ENCODE measurements around the gene HOXC10.

HOXC10 gene

DNA sequence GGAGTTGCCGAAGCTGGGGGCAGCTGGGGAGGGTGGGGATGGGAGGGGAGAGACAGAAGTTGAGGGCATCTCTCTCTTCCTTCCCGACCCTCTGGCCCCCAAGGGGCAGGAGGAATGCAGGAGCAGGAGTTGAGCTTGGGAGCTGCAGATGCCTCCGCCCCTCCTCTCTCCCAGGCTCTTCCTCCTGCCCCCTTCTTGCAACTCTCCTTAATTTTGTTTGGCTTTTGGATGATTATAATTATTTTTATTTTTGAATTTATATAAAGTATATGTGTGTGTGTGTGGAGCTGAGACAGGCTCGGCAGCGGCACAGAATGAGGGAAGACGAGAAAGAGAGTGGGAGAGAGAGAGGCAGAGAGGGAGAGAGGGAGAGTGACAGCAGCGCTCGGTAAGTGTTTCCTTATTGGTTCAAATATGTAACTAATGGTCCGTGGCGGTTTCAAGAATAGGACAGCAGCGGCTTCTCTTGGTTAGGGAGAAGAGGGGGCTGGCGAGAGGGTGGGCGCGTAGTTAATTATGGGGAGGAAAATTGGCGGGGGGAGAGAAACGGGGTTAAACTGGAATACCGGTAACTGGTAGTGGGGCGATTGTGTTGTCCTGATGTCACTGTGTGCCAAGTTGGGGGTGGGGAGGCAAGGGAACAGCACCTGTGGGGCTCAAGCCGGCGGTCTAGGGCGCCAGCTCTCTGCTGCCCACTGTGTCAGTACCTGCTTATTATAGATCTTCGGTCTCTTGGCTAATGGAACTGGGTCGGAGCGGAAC, 32.3 kb downstream of the HOXC10 start:
- DNase-seq = no peak

DNA sequence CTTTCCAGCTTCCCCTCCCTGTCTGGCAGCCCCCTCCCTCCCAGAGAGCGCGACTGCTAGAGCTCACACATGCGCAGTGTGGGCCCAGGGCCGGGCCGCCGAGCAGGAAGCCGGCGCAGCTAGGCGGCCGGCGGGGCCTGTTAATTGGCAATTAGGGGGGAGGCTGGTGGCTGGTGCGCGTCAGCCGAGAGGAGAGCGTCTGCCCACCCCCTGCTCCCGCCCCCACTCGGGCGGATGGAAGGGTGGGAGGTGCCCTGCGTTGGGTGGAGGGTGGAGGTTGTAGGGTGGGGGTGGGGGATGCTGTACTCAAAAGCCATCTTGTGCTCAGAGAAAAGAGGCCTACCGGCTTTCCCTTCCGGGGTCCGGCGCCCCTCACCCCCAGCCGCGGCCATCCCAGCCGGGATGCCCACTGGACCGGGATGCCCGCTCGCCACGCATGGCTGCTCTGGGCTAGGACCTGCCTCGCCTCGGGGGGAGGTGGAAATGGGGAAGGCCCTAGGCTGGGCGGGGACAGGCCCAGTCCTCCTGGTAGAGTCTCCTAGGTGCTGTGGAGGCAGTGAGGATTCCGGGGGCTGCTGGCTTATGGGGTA, 33.0 kb downstream of the HOXC10 start:
- DNase-seq = no peak

DNA sequence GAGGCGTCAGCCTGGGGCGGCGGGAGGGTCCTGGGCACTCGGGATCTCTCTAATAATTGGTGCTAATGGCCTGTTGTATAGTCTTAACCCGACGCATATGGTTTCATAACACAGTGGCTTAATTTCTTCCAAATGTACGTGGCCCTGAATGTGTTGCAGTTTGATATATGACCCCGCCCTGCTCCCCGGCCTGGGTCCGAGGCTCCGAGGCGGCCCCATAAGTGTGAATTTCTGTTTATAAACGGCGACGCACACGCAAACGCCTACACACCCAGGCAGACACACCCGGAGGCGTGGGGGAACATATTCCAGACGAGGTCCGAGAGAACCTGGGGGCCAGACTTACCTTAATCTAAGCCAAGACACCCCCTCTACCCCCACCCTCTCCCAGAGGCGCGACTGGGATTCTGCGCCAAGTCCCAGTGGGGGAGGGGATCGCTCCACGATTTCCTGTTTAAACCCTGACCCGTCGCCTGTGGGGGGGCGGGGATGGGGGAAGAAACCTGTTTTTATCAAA, 33.6 kb downstream of the HOXC10 start:
- DNase-seq = no peak

DNA sequence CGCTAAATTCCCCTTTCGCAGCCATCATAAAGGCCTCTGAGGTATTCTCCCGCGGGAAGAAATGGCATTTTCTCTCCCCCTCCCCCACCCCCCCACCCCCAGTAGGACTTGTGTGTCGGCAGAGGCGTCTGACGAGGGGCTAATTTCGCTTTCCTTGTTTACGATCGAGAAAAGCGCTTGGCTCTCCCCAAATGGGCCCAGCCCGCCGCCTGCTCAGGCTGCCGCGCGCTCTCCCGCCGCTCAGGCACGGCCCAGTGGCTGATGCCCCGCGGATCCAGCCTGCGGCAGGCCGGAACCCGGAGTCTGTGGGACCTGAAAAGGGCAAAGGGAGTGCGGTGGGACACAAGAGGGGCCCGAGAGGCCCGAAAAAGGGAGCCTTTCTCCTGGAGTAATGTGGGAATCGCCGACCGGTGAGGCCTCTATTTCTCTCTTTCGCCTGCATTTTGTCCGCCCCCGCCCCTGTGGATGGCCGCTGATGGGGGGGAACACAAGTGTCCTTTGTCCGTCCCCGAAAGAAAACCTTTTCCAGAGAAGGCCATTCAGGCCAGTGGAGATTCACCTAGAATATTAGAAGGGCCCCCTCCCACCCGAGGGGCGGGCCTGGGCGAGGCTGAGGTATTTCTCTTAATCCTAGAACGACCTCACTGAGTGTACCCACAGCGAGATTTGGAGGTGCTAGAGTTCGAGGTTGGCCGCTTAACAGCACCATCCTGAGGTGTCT, 34.3 kb downstream of the HOXC10 start:
- DNase-seq = no peak

DNA sequence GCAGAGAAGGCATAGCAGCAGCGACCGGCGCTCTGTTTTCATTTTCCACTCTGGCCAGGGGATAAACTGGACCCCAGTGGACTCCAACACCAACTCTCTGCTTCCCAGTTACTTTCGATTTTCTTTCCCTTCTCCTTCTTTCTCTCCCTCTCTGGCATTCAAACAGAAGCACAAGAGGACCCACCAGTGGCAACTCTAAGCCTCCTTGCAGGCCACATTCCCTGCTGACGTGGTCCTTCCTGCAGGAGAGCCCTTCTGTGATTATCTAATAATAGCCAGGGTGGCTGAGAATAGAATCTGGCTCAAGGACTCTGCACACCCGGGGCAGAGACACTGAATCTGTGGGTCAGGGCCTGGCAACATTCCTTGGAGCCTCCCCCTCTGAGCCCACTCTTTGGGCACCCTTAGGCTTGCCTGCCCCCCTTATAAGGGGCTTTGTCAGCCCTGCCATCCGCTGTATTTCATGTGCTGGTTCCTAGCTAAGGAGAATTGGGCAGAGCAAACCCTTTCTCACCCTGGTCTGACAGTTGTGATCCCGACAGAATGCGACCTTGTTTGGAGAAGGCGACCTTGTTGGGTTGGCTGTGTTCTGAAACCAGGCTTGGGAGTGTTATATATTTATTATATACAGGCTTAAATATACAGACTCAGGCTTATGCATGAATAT, 35.1 kb downstream of the HOXC10 start:
- DNase-seq = no peak

DNA sequence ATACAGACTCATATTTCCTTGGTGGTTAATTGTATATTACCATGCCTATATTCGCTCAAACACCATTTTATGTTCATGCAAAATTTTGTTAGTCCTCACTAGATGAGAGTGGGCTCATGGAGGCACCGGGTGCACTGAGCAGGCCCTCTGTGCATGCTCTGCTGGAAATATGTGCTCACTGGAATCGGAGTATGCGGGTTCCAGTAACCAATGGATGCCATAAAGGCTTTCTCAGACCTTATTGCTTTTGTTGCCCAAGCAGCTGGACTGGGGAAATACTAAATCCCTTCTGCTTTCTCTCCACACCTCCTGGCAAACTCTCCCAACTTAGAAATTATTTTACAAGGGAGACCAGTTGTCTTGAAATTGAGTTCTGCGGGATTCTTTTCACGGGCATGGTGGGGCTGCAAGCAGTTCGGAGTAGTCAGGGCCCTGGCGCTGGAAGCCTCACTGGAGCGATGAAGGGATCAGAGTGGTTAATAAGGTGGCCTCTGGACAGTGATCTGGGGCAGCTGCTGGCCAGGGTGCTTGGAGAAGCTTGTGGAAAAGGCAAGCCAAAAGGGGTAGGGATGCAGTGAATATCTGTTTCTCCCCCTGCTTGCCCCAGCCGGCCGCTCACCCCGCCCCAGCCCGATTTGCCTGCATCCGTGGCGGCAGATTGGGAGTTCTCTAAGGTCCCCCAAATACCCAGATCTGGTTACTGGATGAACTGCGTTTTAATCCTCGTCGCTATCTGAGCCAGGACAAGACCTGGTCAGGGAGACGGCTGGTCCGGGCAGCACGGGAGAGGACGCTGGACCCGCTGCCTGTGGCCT, 35.9 kb downstream of the HOXC10 start:
- no peak for DNase-seq

DNA sequence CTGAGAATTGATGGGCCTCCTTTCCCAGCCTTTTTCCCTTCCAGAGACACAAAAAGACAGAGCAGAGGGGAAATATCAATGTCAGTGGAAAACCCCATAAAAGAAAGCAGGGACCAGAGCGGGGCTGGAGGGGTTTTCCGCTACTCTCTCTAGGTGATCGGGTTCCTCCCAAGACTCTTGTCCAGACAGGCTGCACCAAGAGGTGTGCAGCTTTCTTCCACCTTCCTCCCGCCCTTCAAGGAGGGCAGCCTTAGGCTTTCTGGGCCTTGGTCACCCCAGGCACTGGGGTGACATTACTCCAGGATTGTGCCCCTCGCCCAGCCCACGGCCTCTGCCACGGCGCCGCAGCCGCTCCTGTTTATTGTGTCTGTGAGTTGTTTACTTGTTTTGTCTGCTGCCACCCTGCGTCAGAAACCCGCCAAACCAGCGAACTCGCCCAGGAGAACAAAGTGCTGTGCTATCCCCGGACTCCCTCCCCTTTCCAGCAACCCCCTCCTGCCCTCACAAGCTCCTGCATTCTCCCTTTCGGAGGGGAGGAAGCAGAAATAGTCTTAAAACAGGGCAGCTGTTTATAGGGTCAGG, 36.6 kb downstream of the HOXC10 start:
- DNase-seq = no peak

DNA sequence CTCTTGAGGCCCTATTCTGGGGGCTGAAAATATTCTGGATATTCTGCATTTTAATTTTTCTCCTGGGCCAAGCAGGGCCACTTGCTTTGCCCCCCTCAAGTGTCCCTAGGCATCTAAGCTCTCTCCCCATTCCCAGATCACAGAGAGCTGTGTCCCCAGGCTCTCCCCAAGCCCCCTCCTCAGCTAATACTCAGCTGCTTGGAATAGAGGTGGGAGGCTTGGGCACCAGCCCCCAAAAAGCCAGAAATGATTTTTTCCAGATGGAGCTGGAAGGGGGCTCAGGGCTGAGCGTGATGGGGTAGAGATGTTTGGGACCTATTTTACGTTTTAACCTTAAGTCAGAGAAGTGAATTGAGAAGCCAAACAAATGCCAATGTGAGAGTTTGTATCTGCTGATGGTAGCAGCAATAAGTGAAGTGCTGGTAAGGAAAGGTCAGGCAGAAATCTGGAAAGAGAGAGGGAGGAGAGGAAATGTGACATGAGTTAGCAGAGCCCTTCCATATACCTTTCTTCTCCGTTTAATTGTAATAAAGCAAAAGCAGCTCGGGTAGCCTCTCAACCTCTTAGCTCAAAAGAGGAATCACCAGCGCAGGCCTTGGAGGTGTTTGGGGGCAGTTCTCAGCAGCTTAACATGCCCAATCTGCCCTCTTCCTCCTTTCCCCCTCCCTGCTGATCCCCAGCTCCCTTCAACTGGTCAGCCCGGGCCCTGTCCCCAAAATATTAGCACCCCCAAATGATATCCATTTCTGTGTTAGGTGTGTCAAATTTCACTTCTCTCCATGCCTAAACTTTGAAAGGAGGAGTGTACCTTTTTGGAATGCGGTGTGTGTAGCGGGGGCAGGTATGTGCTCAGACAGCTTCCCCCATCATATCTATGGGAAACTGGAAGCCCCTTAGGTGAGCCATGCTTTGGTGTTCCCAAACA, 38.3 kb downstream of the HOXC10 start:
- no peak for DNase-seq

DNA sequence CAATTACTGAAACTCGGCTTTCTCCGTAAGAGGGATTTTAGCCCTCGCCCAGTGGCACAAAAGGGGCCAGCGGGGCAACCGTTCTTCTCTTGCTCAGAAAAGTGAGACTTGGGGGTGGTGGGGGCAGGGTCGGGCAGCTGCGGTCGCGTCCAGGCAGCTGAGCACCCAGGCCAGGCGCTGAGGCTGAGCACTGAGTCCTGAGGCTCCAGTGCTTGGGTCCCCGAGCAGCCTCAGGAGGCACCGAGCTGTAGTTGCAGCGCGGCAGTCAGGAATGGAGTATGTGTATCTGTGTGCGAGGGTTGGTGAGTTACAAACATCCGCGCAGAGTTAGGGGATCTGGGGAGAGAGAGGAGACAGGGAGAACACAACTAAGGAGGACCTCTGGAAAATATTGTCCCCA, 39.2 kb downstream of the HOXC10 start:
- DNase-seq = no peak

DNA sequence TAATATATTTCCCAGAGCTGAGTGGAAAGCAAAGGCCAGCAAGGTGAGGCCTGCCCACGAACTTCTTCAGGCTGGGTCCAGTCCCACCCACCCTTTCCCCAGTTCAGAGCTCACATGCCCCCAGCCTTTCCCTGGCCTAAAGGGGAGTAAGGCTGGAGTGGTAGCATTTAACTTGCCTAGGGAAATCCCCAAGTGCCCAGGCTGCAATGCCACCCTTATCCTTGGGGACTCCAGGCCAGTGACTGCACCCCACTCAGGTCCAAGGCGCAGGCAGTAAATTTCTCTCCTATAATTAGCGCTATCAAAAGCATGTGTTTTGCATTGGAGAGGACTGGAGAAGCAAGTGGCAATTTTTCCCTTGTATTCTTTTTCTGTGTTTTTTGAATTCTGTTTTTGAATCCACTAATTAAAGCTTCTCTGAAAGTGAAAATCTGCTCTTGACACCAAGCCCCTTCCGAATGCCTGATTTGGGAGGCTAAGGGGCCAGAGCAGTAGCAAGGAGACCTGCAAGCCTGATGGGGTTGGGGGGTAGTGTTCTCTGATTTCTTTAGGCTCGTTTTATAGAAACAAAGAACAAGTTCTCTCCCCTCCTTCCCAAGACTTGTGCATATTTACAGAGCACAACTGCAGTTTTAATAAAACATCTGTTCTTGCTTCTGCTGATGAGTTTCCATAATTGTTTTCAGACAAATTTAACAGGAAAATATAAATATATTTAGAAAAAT, 39.8 kb downstream of the HOXC10 start:
- DNase-seq = no peak

DNA sequence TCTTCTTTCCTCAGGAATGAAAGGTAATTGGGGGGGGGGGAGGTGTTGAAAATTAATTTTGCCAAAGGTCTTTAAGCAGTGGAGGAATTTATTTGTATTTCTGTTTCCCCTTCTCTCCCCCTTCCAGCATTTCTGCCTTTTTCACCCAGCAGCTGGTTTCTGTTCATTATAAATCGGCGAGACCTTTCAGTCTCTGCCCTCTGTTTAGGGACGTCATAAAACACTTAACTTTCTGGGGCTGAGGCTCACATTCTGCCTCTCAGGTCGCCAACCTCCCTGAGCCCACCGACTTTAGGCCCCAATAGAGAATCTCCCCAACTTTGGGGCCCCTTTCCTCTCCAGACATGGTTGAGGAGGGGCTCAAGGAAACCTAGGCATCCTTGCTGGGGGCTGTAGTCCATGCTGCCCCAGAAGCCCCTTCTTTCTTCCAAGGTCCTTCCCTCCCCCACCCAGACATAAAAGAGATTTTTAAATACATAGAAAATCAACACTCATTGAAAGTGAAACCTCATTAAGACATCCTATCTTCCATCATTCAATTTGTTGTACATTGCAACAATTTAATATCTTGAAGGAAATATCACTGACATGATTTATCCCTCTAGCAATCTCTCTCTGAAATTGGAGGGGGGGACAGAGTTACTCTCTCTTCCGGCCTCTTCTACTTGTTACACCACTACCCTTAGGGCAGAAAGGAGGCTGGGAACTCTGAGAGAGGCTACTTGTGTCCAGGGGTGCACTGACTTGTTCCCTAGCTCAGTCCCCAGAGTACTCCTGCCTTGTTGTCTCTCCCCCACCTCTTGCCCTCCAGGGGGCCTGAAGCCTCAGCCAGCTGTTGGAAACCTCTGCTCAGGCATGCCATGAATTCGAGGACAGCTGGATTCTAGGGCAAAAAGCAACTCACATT, 40.8 kb downstream of the HOXC10 start:
- DNase-seq = no peak

DNA sequence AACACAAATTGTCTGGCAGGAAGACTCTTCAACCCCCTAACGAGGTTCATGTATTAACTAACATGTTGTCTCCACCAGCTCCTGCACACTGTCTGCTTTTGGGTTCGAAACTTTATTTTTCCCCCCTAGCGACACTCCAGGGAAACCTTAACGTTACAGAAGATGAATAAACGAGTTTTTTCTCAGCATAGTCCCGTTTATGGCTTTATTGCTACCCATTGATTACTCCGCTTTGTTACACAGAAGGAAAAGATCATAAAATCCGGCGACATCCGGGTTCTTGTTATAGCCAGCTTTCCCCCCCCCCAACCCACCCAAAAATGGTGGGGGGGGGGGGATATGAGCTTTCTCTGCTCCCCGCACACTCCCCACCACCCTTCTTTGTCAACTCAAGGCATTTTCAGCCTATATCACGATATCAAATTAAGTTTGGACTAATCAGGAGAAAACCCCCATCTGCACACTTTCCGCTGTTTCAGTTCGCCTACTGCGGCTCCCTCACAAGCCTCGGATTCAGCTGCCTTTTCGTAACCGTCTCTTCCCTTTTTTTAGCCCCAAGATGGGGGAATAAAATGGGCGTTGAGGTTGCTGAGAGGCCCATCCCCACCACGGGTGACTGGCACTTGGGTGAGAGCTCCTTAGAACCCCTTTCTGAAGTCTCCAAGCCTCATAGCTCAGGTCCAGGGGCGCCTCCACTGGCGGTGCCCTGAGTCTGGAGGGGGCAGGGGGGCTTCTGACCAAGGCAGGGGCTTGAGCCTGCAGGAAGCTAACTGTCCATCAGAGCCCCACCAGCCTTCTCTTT, 41.9 kb downstream of the HOXC10 start:
- no peak for DNase-seq

DNA sequence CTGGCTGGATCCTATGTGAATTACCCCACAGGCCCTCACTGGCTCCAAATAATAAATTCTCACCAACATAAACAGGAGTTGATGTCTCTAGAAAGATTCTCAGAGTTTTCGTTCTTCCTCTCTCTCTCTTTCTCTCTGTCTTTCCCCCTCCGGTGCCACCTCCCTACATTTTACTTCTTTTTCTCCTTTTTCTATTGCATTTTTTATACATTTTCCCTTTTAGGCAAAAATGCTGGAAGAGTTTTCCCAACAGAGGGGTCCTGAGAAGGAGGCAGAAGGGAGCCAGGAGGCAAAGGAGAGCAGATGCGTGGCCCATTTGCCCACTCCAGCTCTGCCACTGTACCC, 42.5 kb downstream of the HOXC10 start:
- DNase-seq = no peak

DNA sequence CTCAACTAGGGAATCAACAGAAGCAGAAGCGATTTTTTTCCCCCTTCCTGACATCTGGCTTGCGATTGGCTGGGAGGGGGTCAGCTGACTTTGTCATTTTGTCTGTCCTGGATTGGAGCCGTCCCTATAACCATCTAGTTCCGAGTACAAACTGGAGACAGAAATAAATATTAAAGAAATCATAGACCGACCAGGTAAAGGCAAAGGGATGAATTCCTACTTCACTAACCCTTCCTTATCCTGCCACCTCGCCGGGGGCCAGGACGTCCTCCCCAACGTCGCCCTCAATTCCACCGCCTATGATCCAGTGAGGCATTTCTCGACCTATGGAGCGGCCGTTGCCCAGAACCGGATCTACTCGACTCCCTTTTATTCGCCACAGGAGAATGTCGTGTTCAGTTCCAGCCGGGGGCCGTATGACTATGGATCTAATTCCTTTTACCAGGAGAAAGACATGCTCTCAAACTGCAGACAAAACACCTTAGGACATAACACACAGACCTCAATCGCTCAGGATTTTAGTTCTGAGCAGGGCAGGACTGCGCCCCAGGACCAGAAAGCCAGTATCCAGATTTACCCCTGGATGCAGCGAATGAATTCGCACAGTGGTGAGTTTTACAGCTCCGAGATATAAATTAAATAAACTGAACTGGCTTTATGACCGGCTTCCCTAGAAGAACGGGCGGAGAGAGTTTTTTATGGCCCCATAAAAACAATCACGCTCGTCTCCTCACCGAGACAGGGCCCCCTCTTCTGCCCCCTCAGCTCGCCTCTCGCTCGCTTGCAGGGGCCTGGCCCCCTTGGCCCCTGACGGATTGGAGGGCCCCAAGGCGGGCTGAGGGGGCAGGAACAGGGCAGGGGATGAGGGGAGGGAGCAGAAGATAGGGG, 43.6 kb downstream of the HOXC10 start, which contains the start of gene HOXC6:
Gene HOXC6, plus strand, starts transcription at position 127 of the 888 bp plus-strand sequence. Its CDS starts 82 bp downstream, at position 209.
- DNase-seq = no peak

DNA sequence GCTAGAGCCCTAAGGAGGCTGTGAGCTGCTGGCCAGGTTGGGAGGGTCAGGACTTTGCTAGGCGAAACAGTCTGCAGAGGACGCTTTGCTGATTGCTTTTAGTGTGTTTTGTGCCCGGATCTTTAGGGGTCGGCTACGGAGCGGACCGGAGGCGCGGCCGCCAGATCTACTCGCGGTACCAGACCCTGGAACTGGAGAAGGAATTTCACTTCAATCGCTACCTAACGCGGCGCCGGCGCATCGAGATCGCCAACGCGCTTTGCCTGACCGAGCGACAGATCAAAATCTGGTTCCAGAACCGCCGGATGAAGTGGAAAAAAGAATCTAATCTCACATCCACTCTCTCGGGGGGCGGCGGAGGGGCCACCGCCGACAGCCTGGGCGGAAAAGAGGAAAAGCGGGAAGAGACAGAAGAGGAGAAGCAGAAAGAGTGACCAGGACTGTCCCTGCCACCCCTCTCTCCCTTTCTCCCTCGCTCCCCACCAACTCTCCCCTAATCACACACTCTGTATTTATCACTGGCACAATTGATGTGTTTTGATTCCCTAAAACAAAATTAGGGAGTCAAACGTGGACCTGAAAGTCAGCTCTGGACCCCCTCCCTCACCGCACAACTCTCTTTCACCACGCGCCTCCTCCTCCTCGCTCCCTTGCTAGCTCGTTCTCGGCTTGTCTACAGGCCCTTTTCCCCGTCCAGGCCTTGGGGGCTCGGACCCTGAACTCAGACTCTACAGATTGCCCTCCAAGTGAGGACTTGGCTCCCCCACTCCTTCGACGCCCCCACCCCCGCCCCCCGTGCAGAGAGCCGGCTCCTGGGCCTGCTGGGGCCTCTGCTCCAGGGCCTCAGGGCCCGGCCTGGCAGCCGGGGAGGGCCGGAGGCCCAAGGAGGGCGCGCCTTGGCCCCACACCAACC, 44.8 kb downstream of the HOXC10 start:
- DNase-seq = no peak

DNA sequence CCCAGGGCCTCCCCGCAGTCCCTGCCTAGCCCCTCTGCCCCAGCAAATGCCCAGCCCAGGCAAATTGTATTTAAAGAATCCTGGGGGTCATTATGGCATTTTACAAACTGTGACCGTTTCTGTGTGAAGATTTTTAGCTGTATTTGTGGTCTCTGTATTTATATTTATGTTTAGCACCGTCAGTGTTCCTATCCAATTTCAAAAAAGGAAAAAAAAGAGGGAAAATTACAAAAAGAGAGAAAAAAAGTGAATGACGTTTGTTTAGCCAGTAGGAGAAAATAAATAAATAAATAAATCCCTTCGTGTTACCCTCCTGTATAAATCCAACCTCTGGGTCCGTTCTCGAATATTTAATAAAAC, 45.5 kb downstream of the HOXC10 start:
- DNase-seq = no peak

Data from SIG-M5 (cell line).